ENCODE measurements around the gene CRYM.
"Not testable (repeated sequence)": the region's sequence is repeated elsewhere in the genome, so short reads cannot be mapped to it uniquely, and the experiment has no call there.

CRYM gene

DNA sequence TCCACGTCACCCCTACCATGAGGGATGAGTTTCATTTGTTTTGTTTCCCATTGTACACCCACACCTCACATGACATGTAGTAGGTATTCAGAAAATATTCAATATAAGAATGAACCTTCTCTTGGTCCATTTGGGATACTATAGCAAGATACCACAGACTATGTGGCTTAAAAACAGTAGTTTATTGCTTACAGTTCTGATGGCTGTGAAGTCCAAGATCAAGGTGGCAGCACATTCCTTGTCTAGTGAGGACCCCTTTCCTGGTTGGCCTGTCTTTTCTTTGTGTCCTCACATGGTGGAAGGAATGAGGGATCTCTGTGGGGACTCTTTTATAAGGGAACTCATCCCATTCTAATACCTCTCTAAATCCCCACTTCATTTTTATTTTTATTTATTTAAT, 36.2 kb upstream of the CRYM start:
- Mint-ChIP-seq H3K4me3 (no peak overlapping the region), H3K9me3 (peaks cover 16% of the 10 kb centered on the region)

DNA sequence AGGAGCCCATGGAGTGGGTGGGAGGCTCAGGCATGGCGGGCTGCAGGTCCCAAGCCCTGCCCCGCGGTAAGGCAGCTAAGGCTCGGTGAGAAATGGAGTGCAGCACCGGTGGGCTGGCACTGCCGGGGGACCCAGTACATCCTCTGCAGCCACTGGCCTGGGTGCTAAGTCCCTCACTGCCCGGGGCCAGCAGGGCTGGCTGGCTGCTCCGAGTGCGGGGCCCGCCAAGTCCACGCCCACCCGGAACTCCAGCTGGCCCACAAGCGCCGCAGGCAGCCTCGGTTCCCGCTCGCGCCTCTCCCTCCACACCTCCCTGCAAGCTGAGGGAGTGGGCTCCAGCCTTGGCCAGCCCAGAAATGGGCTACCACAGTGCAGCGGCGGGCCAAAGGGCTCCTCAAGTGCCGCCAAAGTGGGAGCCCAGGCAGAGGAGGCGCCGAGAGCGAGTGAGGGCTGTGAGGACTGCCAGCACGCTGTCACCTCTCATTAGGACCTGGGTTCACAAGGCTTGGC, 34.8 kb upstream of the CRYM start:
- not testable (repeated sequence) for H3K4me1 Mint-ChIP-seq; H3K4me3 Mint-ChIP-seq; DNase-seq; H3K36me3 Mint-ChIP-seq (ENCODE audit: low read depth); H3K27ac Mint-ChIP-seq; H3K27me3 Mint-ChIP-seq (ENCODE audit: low read depth, poor library complexity)
- H3K9me3 Mint-ChIP-seq, result peaks cover 31% of the 10 kb centered on the region

More for the DNA sequence above, 36.2 kb upstream of the CRYM start:
- no peak for DNase-seq
- Mint-ChIP-seq H3K27me3 (ENCODE audit: low read depth, poor library complexity) (peaks cover 1% of the 10 kb centered on the region), H3K4me1 (peaks cover 4% of the 10 kb centered on the region), H3K36me3 (ENCODE audit: low read depth) (no peaks in the 10 kb centered on the region), H3K27ac (no peak overlapping the region)
- TF ChIP-seq, protein P1, sequence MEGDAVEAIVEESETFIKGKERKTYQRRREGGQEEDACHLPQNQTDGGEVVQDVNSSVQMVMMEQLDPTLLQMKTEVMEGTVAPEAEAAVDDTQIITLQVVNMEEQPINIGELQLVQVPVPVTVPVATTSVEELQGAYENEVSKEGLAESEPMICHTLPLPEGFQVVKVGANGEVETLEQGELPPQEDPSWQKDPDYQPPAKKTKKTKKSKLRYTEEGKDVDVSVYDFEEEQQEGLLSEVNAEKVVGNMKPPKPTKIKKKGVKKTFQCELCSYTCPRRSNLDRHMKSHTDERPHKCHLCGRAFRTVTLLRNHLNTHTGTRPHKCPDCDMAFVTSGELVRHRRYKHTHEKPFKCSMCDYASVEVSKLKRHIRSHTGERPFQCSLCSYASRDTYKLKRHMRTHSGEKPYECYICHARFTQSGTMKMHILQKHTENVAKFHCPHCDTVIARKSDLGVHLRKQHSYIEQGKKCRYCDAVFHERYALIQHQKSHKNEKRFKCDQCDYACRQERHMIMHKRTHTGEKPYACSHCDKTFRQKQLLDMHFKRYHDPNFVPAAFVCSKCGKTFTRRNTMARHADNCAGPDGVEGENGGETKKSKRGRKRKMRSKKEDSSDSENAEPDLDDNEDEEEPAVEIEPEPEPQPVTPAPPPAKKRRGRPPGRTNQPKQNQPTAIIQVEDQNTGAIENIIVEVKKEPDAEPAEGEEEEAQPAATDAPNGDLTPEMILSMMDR (IDR thresholded peaks at IDR 0.05), result no peak

DNA sequence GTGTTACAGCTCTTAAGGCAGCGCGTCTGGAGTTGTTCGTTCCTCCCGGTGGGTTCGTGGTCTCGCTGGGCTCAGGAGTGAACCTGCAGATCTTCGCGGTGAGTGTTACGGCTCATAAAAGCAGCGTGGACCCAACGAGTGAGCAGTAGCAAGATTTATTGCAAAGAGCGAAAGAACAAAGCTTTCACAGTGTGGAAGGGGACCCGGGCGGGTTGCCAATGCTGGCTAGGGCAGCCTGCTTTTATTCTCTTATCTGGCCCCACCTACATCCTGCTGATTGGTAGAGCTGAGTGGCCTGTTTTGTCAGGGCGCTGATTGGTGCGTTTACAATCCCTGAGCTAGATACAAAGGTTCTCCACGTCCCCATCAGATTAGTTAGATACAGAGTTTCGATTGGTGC, 34.0 kb upstream of the CRYM start:
- not testable (repeated sequence) for DNase-seq; H3K36me3 Mint-ChIP-seq (ENCODE audit: low read depth); H3K4me3 Mint-ChIP-seq; H3K27me3 Mint-ChIP-seq (ENCODE audit: low read depth, poor library complexity); H3K4me1 Mint-ChIP-seq
- H3K9me3 Mint-ChIP-seq, result peaks cover 32% of the 10 kb centered on the region
- H3K27ac Mint-ChIP-seq, result peak overlapping the region; percentile 75

DNA sequence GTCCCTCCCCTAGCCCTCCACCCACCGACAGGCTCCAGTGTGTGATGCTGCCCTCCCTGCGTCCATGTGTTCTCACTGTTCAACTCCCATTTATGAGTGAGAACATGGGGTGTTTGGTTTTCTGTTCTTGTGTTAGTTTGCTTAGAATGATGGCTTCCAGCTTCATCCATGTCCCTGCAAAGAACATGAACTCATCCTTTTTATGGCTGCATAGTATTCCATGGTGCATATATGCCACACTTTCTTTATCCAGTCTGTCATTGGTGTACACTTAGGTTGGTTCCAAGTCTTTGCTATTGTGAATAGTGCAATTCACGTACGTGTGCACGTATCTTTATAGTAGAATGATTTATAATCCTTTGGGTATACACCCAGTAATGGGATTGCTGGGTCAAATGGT, 28.6 kb upstream of the CRYM start:
- not testable (repeated sequence) for H3K4me3 Mint-ChIP-seq; H3K36me3 Mint-ChIP-seq (ENCODE audit: low read depth); H3K27ac Mint-ChIP-seq; H3K4me1 Mint-ChIP-seq; DNase-seq
- Mint-ChIP-seq H3K27me3 (ENCODE audit: low read depth, poor library complexity) (peaks cover 42% of the 10 kb centered on the region), H3K9me3 (peaks cover 21% of the 10 kb centered on the region)

DNA sequence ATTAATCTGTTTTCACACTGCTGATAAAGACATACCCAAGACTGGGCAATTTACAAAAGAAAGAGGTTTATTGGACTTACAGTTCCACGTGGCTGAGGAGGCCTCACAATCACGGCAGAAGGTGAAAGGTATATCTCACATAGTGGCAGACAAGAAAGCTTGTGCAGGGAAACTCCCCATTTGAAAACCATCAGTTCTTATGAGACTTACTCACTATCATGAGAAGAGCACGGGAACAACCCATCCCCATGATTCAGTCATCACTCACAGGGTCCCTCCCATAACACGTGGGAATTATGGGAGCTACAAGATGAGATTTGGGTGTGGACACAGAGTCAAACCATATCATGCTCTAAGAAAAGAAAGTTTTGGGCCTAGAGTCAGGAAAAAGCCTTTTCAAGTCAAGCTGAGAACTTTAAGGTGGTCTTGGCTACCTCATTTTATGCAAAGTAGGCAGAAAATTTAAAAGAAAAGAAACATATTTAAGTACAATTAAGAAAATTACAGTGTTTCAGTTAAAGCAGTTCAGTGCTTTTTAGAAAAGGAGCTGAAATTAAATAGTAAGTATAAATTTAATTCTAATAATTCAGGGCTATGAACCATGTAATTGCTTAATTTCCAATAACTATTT, 24.9 kb upstream of the CRYM start:
- H3K4me3 Mint-ChIP-seq, result no peak overlapping the region
- H3K9me3 Mint-ChIP-seq, result peaks cover 2% of the 10 kb centered on the region
- H3K27me3 Mint-ChIP-seq (ENCODE audit: low read depth, poor library complexity), result peaks cover 61% of the 10 kb centered on the region
- H3K4me1 Mint-ChIP-seq, result peaks cover 26% of the 10 kb centered on the region
- TF ChIP-seq, protein P1 (IDR thresholded peaks at IDR 0.05), result no peak
- H3K27ac Mint-ChIP-seq, result no peak overlapping the region
- no peak for DNase-seq
- H3K36me3 Mint-ChIP-seq (ENCODE audit: low read depth), result no peaks in the 10 kb centered on the region

DNA sequence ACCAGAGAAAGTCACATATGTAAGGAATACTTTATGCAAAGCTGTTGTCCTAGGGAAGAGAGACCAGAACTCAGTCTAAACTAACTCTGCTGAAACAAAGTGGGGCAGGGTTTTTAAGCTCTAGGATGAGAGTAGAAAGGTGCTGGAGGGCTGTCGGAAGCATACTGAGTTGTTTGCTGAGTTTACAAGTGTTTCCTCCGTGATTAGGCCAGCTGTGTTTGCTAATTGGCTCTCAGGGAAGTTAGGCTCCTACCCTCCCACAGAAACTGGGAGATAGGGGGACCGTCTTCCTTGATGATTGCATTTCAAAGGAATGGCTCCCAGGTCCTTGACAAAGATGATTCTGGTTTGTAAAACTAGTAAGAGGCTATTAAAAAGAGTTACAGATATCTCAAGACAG, 24.4 kb upstream of the CRYM start:
- TF ChIP-seq, protein P1 (IDR thresholded peaks at IDR 0.05), result no peak
- no peak overlapping the region for H3K27ac Mint-ChIP-seq
- peak overlapping the region; percentile 79 for H3K4me3 Mint-ChIP-seq
- peaks cover 26% of the 10 kb centered on the region for H3K4me1 Mint-ChIP-seq
- H3K36me3 Mint-ChIP-seq (ENCODE audit: low read depth), result no peaks in the 10 kb centered on the region
- no peak for DNase-seq
- no peaks in the 10 kb centered on the region for H3K9me3 Mint-ChIP-seq
- H3K27me3 Mint-ChIP-seq (ENCODE audit: low read depth, poor library complexity), result peaks cover 66% of the 10 kb centered on the region

DNA sequence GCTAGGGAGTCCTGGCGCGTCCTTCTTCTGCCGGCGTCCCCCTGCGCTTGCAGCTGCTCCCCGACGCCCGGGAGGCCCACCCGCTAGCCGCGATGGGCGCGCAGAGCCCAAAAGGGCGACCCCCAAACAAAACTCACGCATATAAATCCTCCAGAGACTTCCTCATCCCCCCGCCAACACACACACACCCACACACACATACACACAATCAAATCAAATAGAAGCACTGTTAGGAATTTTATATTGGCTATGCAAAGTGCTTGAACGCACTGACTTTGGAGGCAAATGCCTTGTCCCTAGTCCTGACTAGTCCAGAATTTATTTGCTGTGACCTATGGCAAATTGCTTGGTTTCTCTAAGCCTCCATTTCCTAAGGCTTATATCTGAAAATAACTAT, 23.8 kb upstream of the CRYM start:
- Mint-ChIP-seq H3K27ac (no peak overlapping the region), H3K4me1 (peaks cover 26% of the 10 kb centered on the region), H3K27me3 (ENCODE audit: low read depth, poor library complexity) (peaks cover 70% of the 10 kb centered on the region), H3K4me3 (peak overlapping the region; percentile 79), H3K9me3 (no peaks in the 10 kb centered on the region), H3K36me3 (ENCODE audit: low read depth) (no peaks in the 10 kb centered on the region)
- TF ChIP-seq, protein P1 (IDR thresholded peaks at IDR 0.05), result no peak
- DNase-seq, result no peak
